OCI-LY1 (cell line): ENCODE measurements around the gene LMF1.

Source experiments
- CTCF ChIP-seq: fragments of 200-600 bp; sonication (generic), shearing (Covaris generic); IDR thresholded peaks from 2 replicates; pipeline ENCODE4 v1.5.1; 2017; ENCODE audit warnings: mild to moderate bottlenecking, antibody characterized with exemption, low read length, moderate library complexity, mixed read lengths
- EZH2 ChIP-seq: fragments of 200-600 bp; sonication (generic), shearing (Covaris generic); IDR thresholded peaks from 2 replicates; pipeline ENCODE4 v1.8.0; 2017; ENCODE audit warnings: borderline replicate concordance, mixed run types, mild to moderate bottlenecking, antibody characterized with exemption, low read length, moderate library complexity, mixed read lengths

GRCh38 chr16:916035-916799 is 54.6 kb downstream of the LMF1 start:
- no peak for TF ChIP-seq CTCF
- no peak for TF ChIP-seq EZH2
